K562 (cell line): ENCODE results near the gene AASDH. TPM values are rescaled to one million over a fixed set of nuclear protein-coding genes. Genes with fewer than 3 reads are reported as not detected.

Source experiments
- CBX3 ChIP-seq, 2 experiments: IDR thresholded peaks; 1 replicate in 1 of 2; 2 replicates in 1 of 2; pipeline ENCODE4 v1.6.1; 2012; ENCODE audit warnings: inconsistent platforms in 2 of 2, low read length in 2 of 2, borderline replicate concordance in 1 of 2, control low read depth in 1 of 2
- GABPB1 ChIP-seq: sonication (generic); formaldehyde crosslinking; IDR thresholded peaks from 2 replicates; pipeline ENCODE4 v1.8.0; 2022; ENCODE audit warnings: mild to moderate bottlenecking, missing genetic modification reagents
- GABPB2 ChIP-seq: fragments of 250-450 bp; sonication (Bioruptor Pico); conservative IDR thresholded peaks from 2 replicates; pipeline ENCODE4 v1.5.1; 2021; ENCODE audit warnings: mild to moderate bottlenecking
- HNRNPK ChIP-seq: fragments of 200-400 bp; formaldehyde crosslinking; IDR thresholded peaks from one replicate; pipeline ENCODE4 v1.6.1; 2018; ENCODE audit warnings: mild to moderate bottlenecking, low read depth, low read length; ENCODE audit not compliant: poor library complexity, severe bottlenecking
- KLF13 ChIP-seq: fragments of 450-650 bp; IDR thresholded peaks from 2 replicates; pipeline ENCODE4 v1.6.1; 2016; ENCODE audit warnings: missing genetic modification characterization, low read depth, mild to moderate bottlenecking, missing compliant biosample characterization, moderate library complexity, borderline replicate concordance
- MEIS2 ChIP-seq: fragments of 450-650 bp; IDR thresholded peaks from 2 replicates; pipeline ENCODE4 v1.6.1; 2014; ENCODE audit warnings: mild to moderate bottlenecking; ENCODE audit not compliant: partially characterized antibody
- NFE2 ChIP-seq: IDR thresholded peaks from 2 replicates; pipeline ENCODE4 v1.6.1; 2014; ENCODE audit warnings: antibody characterized with exemption, low read depth
- NFIX ChIP-seq: fragments of 250-450 bp; sonication (Bioruptor Pico); IDR thresholded peaks from 2 replicates; pipeline ENCODE4 v1.4.0; 2020; ENCODE audit warnings: low read depth, mild to moderate bottlenecking, moderate library complexity
- RBM14 ChIP-seq: fragments of 200-400 bp; formaldehyde crosslinking; IDR thresholded peaks from 2 replicates; pipeline ENCODE4 v1.6.1; 2018; ENCODE audit warnings: low read depth, mild to moderate bottlenecking, low read length, moderate library complexity, borderline replicate concordance; ENCODE audit not compliant: insufficient read depth
- ZEB2 ChIP-seq: fragments of 450-650 bp; IDR thresholded peaks from 2 replicates; pipeline ENCODE4 v1.6.1; 2016
- ZNF77 ChIP-seq: fragments of 250-450 bp; sonication (Bioruptor Pico); IDR thresholded peaks from 2 replicates; pipeline ENCODE4 v1.5.0; 2020
- polyA plus RNA-seq, 8 experiments: library from polyadenylated mRNA; depleted of rRNA in 4 of 8; stranded (reverse) in 5 of 8; unstranded in 3 of 8; fragments of >200 nt; fragmentation: Nextera tagmentation in 2 of 8; fragmentation: Illumina TruSeq in 1 of 8; extraction: Ambion mirVana in 2 of 8; extraction: Trizol in 1 of 8; gene quantifications; 2 replicates each; pipeline versions ENCODE4 v1.2.1 to v1.2.3, GENCODE V29; 2011 to 2014; ENCODE audit warnings: inconsistent platforms in 1 of 8, missing spikeins in 1 of 8
- total RNA-seq, 7 experiments: library from RNA; depleted of rRNA in 6 of 7; stranded (reverse); fragments of >200 nt in 6 of 7; fragmentation: Illumina TruSeq in 2 of 7; extraction: Trizol in 2 of 7; gene quantifications; 2 replicates each; pipeline versions ENCODE4 v1.2.1 to v1.2.3, GENCODE V29; 2011 to 2021; ENCODE audit warnings: low replicate concordance in 1 of 7
- TF ChIP-seq, protein P1 (sequence below): fragments of 250-450 bp; sonication (Bioruptor Pico); IDR thresholded peaks from 2 replicates; pipeline ENCODE4 v1.5.0; 2021; ENCODE audit warnings: mild to moderate bottlenecking, moderate library complexity
- TF ChIP-seq, protein P2 (sequence below): fragments of 250-450 bp; sonication (Bioruptor Pico); IDR thresholded peaks from 2 replicates; pipeline ENCODE4 v1.8.0; 2021; ENCODE audit warnings: mild to moderate bottlenecking, moderate library complexity

Gene AASDH
- total and polyA plus RNA-seq, 9 of the 15 experiments (the other 6 are each of a cell fraction or from before 2014, with no cell fraction given) = 8.6 to 29.7 (median 13.7) TPM

DNA sequence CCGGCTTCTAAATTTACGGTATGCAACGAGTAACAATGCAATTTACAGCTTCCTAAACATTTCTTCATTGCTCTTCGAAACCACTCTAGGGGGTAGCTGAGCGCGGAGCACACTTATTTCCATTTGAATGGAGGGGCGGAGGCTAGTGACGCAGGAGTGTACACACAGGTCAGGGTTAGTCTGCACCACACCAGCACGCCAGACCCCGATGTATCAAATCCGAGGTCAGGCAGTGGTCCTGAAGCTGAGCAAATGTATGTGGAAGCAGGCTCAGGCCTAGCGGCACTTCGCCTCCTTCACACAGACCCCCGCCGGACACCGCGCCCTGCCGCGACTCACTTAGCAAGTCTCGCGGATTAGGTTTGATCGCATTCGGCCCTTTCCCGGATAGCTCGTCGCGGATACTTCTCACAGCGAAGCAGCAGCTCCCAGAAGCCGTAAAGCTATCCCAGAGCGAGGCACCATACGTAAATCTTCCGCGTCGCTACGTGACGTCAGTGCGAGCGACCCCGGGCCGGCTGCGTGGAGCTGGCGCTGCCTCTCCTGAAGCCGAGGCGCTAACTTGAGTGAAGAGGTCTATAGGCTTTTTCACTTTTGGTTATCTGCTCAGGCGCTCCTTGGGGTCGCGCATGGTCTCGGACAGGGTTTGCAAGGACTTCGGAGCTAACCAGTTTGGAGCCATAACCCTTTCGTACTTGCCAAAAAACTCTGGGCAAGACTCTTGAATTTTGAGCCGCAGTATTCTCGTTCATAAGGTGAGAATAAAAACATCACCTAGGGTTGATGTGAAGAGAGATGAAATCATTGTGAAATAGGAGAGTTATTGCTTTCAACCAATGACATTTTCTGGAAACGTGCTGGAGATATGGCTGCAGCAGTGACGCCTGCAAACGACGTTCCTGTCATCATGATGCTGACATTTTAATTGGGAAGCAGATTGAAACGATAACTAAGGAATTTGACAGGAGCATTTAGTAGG is at the start of gene AASDH (continued):
- TF ChIP-seq, protein P1, sequence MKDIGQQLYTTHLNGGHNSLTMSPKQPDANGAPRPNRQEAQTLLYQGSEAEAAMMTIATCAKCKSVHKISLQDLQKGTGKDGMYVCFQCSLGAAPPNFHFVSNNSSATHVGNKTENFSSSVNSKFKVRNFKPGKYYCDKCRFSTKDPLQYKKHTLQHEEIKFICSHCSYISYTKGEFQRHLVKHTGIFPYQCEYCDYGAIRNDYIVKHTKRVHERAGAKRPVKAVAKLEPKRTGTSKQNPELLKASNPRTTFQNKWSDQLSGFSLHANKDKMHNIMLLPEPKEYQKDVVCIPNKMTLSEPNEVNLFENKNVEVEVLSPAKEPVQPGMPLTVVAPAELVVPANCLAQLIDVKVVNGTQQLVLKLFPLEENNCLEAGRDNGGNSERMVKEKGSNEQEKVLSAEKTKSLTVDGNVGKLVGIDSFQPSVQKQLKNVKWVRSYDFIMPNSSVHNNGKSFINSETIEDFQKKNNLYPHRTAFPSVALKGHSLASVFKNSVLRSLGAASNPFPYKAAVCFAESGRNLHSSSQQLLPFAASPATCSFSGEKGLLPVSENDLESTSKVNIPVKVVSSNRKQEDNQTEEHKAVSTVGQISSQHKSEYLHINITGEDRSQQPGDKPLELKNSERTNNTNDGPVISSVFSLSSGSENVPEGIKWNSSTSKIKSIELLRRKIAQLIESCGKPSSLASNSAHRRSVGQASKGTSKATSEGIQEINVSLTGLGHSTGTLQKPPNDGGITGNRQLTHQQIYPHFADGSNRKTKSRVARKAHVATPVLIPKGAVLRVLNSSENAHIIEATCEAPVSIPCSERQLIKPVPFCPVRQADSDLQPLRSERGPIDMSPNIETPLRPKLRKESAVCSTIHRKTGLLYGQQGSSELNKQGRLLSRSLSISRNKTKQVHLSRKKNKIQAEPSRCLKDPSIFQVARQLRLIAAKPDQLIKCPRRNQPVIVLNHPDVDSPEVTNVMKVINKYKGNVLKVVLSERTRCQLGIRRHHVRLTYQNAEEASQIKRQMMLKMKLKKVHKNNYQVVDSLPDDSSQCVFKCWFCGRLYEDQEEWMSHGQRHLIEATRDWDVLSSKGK (CRISPR knock-in tag) = no peak
- TF ChIP-seq GABPB1 (CRISPR knock-in tag) = peak; percentile 72
- no peak for TF ChIP-seq CBX3 (IDR thresholded peaks at IDR 0.05; ENCODE audit: borderline replicate concordance in 1 of 2, low read length in 2 of 2)
- TF ChIP-seq RBM14 = no peak
- no peak for TF ChIP-seq HNRNPK
- no peak for TF ChIP-seq KLF13 (tag)
- TF ChIP-seq ZEB2 = no peak
- TF ChIP-seq ZNF77 (CRISPR knock-in tag) = no peak
- peak; percentile 21; the same call in 1 of the 2 replicates for TF ChIP-seq NFE2
- TF ChIP-seq GABPB2 (CRISPR knock-in tag) = no peak
- TF ChIP-seq, protein P2, sequence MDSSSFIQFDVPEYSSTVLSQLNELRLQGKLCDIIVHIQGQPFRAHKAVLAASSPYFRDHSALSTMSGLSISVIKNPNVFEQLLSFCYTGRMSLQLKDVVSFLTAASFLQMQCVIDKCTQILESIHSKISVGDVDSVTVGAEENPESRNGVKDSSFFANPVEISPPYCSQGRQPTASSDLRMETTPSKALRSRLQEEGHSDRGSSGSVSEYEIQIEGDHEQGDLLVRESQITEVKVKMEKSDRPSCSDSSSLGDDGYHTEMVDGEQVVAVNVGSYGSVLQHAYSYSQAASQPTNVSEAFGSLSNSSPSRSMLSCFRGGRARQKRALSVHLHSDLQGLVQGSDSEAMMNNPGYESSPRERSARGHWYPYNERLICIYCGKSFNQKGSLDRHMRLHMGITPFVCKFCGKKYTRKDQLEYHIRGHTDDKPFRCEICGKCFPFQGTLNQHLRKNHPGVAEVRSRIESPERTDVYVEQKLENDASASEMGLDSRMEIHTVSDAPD (CRISPR knock-in tag) = no peak
- TF ChIP-seq MEIS2 = peak; percentile 85
- TF ChIP-seq NFIX = no peak
